Kasumi-1 (cell line): ENCODE data around the gene CAPN14.
A peak's percentile ranks its signal among the peaks of the same experiment; 100 is the strongest.

Source experiments
- DNase-seq, 2 experiments: peaks; one replicate each; lab custom pipeline; 2025; lab: John Stamatoyannopoulos, UW

The CAPN14 gene

GRCh38 chr2:31243053-31243452, 25.7 kb upstream of the CAPN14 start:
- no peak for DNase-seq

- DNase-seq, result no peak
Measured at GRCh38 chr2:31241625-31242270, 24.4 kb upstream of the CAPN14 start.

- no peak for DNase-seq
Measured at GRCh38 chr2:31240381-31241365, 23.4 kb upstream of the CAPN14 start.

GRCh38 chr2:31239593-31240177, 22.4 kb upstream of the CAPN14 start:
- no peak for DNase-seq

- DNase-seq, result no peak
Measured at GRCh38 chr2:31238906-31239592, 21.7 kb upstream of the CAPN14 start.

GRCh38 chr2:31238126-31238905, 21.0 kb upstream of the CAPN14 start:
- DNase-seq, result no peak

- no peak for DNase-seq
Measured at GRCh38 chr2:31237348-31238017, 20.2 kb upstream of the CAPN14 start.

- no peak for DNase-seq
Measured at GRCh38 chr2:31236433-31237205, 19.3 kb upstream of the CAPN14 start.

- no peak for DNase-seq
Measured at GRCh38 chr2:31235504-31235902, 18.2 kb upstream of the CAPN14 start.

- DNase-seq, result no peak
Measured at GRCh38 chr2:31234683-31235503, 17.6 kb upstream of the CAPN14 start.

- peak; percentile 22 to 37 for DNase-seq
Measured at GRCh38 chr2:31233741-31234682, 16.7 kb upstream of the CAPN14 start, which contains the start of gene EHD3. TSS of gene EHD3 (plus strand) at chr2:31234152. CDS start at chr2:31234622, 470 bp downstream.

- DNase-seq, result no peak
Measured at GRCh38 chr2:31233231-31233630, 15.9 kb upstream of the CAPN14 start.

- no peak for DNase-seq
Measured at GRCh38 chr2:31232586-31232985, 15.3 kb upstream of the CAPN14 start.

- DNase-seq, result no peak
Measured at GRCh38 chr2:31231571-31232302, 14.4 kb upstream of the CAPN14 start.

GRCh38 chr2:31230751-31231150, 13.4 kb upstream of the CAPN14 start:
- DNase-seq, result no peak

GRCh38 chr2:31228717-31229116, 11.4 kb upstream of the CAPN14 start:
- no peak for DNase-seq

- DNase-seq, result no peak
Measured at GRCh38 chr2:31227711-31228125, 10.4 kb upstream of the CAPN14 start.
